Lower leg skin (tissue), 3 donors: ENCODE results near the gene CPVL.

ENCODE experiments used
- CTCF ChIP-seq, 3 donors: fragments of 450-650 bp; IDR thresholded peaks; one replicate each; pipeline ENCODE4 v1.5.1; 2016; ENCODE audit warnings: antibody characterized with exemption in 3 of 3, mild to moderate bottlenecking in 3 of 3, moderate library complexity in 2 of 3
- POLR2A ChIP-seq, 2 donors: fragments of 450-650 bp; IDR thresholded peaks; one replicate each; pipeline ENCODE4 v1.6.1; 2016 to 2017; ENCODE audit warnings: antibody characterized with exemption in 2 of 2, mild to moderate bottlenecking in 1 of 2, moderate library complexity in 1 of 2

GRCh38 chr7:29075606-29076005 lies 70.7 kb downstream of the CPVL start:
- no peak for TF ChIP-seq POLR2A (IDR thresholded peaks at IDR 0.05)
- no peak for TF ChIP-seq CTCF (IDR thresholded peaks at IDR 0.05)
